Keratinocyte (primary cell): ENCODE results near the gene MIPOL1. TPM values are rescaled to one million over a fixed set of nuclear protein-coding genes. Genes with fewer than 3 reads are reported as not detected.

Experiments
- DNase-seq: peaks from one replicate; pipeline ENCODE4 v3.0.0-alpha.2; 2011; ENCODE audit warnings: low read depth, missing footprints, low spot score
- FAIRE-seq: peaks from 2 replicates; lab custom pipeline; 2011; peaks lifted over from hg19 to GRCh38; lab: Jason Lieb, UNC
- H2AFZ ChIP-seq: 2 replicates; pipeline ENCODE4 v1.6.0; 2012; ENCODE audit warnings: low read length, control low read depth, inconsistent platforms; ENCODE audit not compliant: control insufficient read depth
- H3K27ac ChIP-seq: 2 replicates; pipeline ENCODE4 v1.5.1; 2011; ENCODE audit warnings: low read length; ENCODE audit not compliant: control insufficient read depth, insufficient read depth
- H3K27me3 ChIP-seq: 3 replicates; pipeline ENCODE4 v1.6.0; 2011; ENCODE audit warnings: low read length; ENCODE audit not compliant: control insufficient read depth, insufficient read depth; ENCODE audit errors: extremely low read depth
- H3K36me3 ChIP-seq, 2 experiments: 2 replicates in 1 of 2; 3 replicates in 1 of 2; pipeline ENCODE4 v1.5.1; 2011; ENCODE audit warnings: low read length in 2 of 2, mild to moderate bottlenecking in 1 of 2; ENCODE audit not compliant: control insufficient read depth in 2 of 2, insufficient read depth in 2 of 2; ENCODE audit errors: extremely low read depth in 1 of 2
- H3K4me1 ChIP-seq: 3 replicates; pipeline ENCODE4 v1.5.1; 2011; ENCODE audit warnings: low read length; ENCODE audit not compliant: control insufficient read depth, insufficient read depth; ENCODE audit errors: extremely low read depth
- H3K4me2 ChIP-seq: 3 replicates; pipeline ENCODE4 v1.6.0; 2011; ENCODE audit warnings: low read depth, low read length; ENCODE audit not compliant: control insufficient read depth, insufficient read depth; ENCODE audit errors: extremely low read depth
- H3K4me3 ChIP-seq, 3 experiments: fragments of 200-600 bp in 1 of 3; sonication (generic) in 1 of 3; 2 replicates in 2 of 3; 3 replicates in 1 of 3; pipeline ENCODE4 v1.5.1; 2011 to 2016; ENCODE audit warnings: low read length in 3 of 3, mild to moderate bottlenecking in 3 of 3, control low read depth in 2 of 3, inconsistent platforms in 1 of 3, low read depth in 1 of 3, mixed read lengths in 1 of 3, mixed run types in 1 of 3, moderate library complexity in 1 of 3; ENCODE audit not compliant: control insufficient read depth in 2 of 3, insufficient read depth in 2 of 3; ENCODE audit errors: extremely low read depth in 1 of 3
- H3K79me2 ChIP-seq: 2 replicates; pipeline ENCODE4 v1.6.0; 2012; ENCODE audit warnings: low read length; ENCODE audit not compliant: control insufficient read depth, insufficient read depth
- H3K9ac ChIP-seq: 3 replicates; pipeline ENCODE4 v1.6.0; 2011; ENCODE audit warnings: low read length; ENCODE audit not compliant: control insufficient read depth, insufficient read depth; ENCODE audit errors: extremely low read depth
- H3K9me1 ChIP-seq: 3 replicates; pipeline ENCODE4 v1.6.0; 2011; ENCODE audit warnings: low read length; ENCODE audit not compliant: control insufficient read depth, insufficient read depth; ENCODE audit errors: extremely low read depth
- H3K9me3 ChIP-seq: 2 replicates; pipeline ENCODE4 v1.5.1; 2012; ENCODE audit warnings: low read depth, low read length; ENCODE audit not compliant: control insufficient read depth
- H4K20me1 ChIP-seq: 3 replicates; pipeline ENCODE4 v1.6.0; 2011; ENCODE audit warnings: low read length; ENCODE audit not compliant: control insufficient read depth, insufficient read depth; ENCODE audit errors: extremely low read depth
- EZH2 ChIP-seq: IDR thresholded peaks from one replicate; pipeline ENCODE4 v1.6.1; 2012; ENCODE audit warnings: inconsistent platforms, mild to moderate bottlenecking, low read length, moderate library complexity
- dilution Hi-C: fragments of 300-500 bp; cut with MboI; formaldehyde crosslinking; loops from one replicate; pipeline ENCODE4 v1.7.0; 2020; ENCODE audit warnings: low sequenced_read_pairs; ENCODE audit not compliant: extremely low pct_ligation_motif_present
- polyA plus RNA-seq, 5 experiments: library from polyadenylated mRNA; depleted of rRNA in 3 of 5; stranded (reverse) in 3 of 5; stranded (forward) in 1 of 5; unstranded in 1 of 5; fragments of >200 nt; gene quantifications; 1 replicate in 1 of 5; 2 replicates in 3 of 5; 3 replicates in 1 of 5; pipeline versions ENCODE4 v1.2.1 to v1.2.3, GENCODE V29; 2011 to 2012; ENCODE audit warnings: missing spikeins in 2 of 5, low read depth in 1 of 5, low replicate concordance in 1 of 5
- TF ChIP-seq, protein P1 (sequence below), 3 experiments: IDR thresholded peaks in 1 of 3; conservative IDR thresholded peaks in 1 of 3; optimal IDR thresholded peaks in 1 of 3; 2 replicates in 2 of 3; 3 replicates in 1 of 3; pipeline versions ENCODE3 to v1.5.1; 2011; ENCODE audit warnings: low read length in 3 of 3, mild to moderate bottlenecking in 3 of 3, moderate library complexity in 2 of 3, control low read depth in 1 of 3, inconsistent platforms in 1 of 3; ENCODE audit not compliant: insufficient read depth in 2 of 3; ENCODE audit errors: extremely low read depth in 1 of 3

Gene MIPOL1
- polyA plus RNA-seq, 1 donor (not counting 4 experiments of a cell fraction or from before 2014, with no cell fraction given) = 10.9 TPM

DNA sequence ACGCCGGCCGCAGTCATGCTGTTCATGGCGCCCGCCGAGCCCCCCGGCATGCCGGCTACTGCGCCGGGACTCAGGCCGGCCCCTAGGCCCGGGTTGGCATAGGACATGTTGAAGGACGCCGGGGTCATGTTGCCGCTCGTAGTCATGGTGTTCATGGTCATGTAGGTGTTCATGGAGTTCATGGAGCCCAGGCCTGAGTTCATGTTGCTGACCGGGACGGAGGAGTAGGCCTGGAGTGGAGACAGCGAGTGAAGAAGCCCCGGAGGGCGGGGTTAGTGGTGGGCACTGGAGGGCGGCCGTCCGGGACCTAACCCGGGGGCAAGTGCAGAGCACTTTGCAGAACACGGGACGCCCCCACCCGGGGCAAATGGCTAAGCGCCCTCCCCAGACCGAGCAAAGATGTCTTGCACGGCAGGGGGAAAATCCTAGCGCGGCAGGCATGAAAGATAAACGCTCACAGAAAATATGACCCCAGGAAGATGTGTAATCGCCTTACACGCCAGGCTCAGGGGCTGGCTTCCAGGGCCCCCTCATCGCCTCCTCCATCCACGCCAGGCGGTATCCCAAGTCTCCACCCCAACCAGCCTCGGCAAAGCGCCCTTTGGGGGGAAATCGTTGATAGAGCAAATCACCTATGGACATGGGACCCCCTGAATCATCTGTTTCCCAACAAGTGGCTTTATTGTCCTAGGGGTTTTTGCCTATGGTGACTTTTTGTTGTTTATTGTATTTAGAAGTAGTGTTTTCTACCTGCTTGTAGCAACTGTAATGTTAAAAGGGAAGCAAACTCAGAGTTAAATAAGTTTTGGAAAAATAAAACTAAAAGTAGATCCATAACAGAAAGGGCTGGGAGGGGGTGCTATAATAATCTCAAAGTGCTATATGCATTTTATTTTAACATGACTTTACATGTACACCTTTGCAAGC, 395.0 kb downstream of the MIPOL1 start:
- H3K27me3 ChIP-seq = peaks cover 70% of the 10 kb centered on the region
- no peaks in the 10 kb centered on the region for H3K36me3 ChIP-seq
- no peak overlapping the region for H3K4me2 ChIP-seq

DNA sequence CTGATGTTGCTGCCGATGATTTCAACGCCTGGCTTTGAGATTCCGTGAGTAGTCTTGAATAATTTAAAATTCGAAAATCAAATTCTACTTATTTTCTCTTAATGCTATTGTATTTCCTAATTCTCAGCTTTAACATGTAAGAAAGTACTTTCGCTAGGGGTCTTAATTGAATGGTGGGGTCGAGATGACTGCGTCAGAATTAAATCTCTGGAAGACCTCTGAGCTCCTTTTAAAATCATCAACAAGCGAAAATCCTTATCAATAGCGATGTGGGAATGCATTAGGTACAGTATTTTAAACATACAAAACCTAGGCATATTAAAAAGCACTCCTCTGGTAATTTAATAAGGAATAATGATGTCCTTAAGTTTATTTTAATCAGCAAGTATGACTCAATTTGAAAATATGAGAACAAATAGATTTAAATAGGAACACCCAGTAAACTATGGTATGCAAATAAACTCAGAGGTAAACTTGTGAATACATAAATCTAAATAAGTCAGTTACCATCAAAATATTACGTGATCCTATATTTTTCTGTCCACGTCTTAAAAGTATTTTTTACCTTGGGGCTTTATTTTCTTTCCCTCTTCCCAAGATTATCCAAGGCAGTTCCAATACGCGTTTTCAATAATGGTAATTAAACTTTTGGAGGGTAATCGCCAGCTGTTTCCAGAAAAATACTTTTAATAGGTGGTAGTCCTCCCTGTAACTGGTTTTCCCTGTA, 395.9 kb downstream of the MIPOL1 start:
- peaks cover 70% of the 10 kb centered on the region for H3K27me3 ChIP-seq
- no peak for DNase-seq

More for the DNA sequence above, 395.0 kb downstream of the MIPOL1 start:
- Histone ChIP-seq H2AFZ (no peak overlapping the region), H3K79me2 (no peaks in the 10 kb centered on the region), H3K9me1 (no peaks in the 10 kb centered on the region), H3K9ac (no peak overlapping the region), H3K27ac (no peak overlapping the region), H4K20me1 (peaks cover 6% of the 10 kb centered on the region), H3K4me1 (peaks cover 8% of the 10 kb centered on the region), H3K4me3 (no peak overlapping the region), H3K9me3 (no peaks in the 10 kb centered on the region)
- dilution Hi-C loops = no loop called here
- TF ChIP-seq, protein P1, sequence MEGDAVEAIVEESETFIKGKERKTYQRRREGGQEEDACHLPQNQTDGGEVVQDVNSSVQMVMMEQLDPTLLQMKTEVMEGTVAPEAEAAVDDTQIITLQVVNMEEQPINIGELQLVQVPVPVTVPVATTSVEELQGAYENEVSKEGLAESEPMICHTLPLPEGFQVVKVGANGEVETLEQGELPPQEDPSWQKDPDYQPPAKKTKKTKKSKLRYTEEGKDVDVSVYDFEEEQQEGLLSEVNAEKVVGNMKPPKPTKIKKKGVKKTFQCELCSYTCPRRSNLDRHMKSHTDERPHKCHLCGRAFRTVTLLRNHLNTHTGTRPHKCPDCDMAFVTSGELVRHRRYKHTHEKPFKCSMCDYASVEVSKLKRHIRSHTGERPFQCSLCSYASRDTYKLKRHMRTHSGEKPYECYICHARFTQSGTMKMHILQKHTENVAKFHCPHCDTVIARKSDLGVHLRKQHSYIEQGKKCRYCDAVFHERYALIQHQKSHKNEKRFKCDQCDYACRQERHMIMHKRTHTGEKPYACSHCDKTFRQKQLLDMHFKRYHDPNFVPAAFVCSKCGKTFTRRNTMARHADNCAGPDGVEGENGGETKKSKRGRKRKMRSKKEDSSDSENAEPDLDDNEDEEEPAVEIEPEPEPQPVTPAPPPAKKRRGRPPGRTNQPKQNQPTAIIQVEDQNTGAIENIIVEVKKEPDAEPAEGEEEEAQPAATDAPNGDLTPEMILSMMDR (optimal IDR thresholded peaks at IDR 0.05 in 1 of 3, IDR thresholded peaks at IDR 0.05 in 1 of 3, conservative IDR thresholded peaks at IDR 0.05 in 1 of 3; ENCODE audit: extremely low read depth in 1 of 3, insufficient read depth in 2 of 3, low read length in 3 of 3) = no peak
- no peak for TF ChIP-seq EZH2
- DNase-seq (no peak), FAIRE-seq (no peak)

More for the DNA sequence above, 395.9 kb downstream of the MIPOL1 start:
- no peak for FAIRE-seq
- dilution Hi-C loops = no loop called here
- Histone ChIP-seq H3K36me3 (no peaks in the 10 kb centered on the region), H3K4me1 (peaks cover 5% of the 10 kb centered on the region), H3K4me2 (peak overlapping the region; percentile 91), H3K4me3 (peak overlapping the region in 2 of 3 experiments; percentile 57 to 64), H3K9me1 (no peaks in the 10 kb centered on the region), H3K9me3 (no peaks in the 10 kb centered on the region), H3K79me2 (no peaks in the 10 kb centered on the region), H3K9ac (no peak overlapping the region), H2AFZ (no peak overlapping the region), H4K20me1 (peaks cover 6% of the 10 kb centered on the region), H3K27ac (no peak overlapping the region)
- TF ChIP-seq, protein P1 (optimal IDR thresholded peaks at IDR 0.05 in 1 of 3, IDR thresholded peaks at IDR 0.05 in 1 of 3, conservative IDR thresholded peaks at IDR 0.05 in 1 of 3; ENCODE audit: extremely low read depth in 1 of 3, insufficient read depth in 2 of 3, low read length in 3 of 3) = no peak
